HCT116 (cell line): ENCODE data around the gene TMEM178B. TPM values are rescaled to one million over a fixed set of nuclear protein-coding genes. Genes with fewer than 3 reads are reported as not detected.

Experiments
- ATAC-seq: fragments of 200-7000 bp; cut with Tn5 transposase; 2 replicates; pipeline ENCODE4 v1.9.1; 2020; ENCODE audit warnings: mild to moderate bottlenecking, moderate library complexity
- BruUV-seq: library from RNA; stranded (reverse); fragments of 400-500 nt; replicated peaks from 2 replicates; lab custom pipeline; 2021; lab: Mats Ljungman, UMichigan
- CTCF ChIA-PET: fragments of 300-600 bp; sonication (Branson Sonifier 250); formaldehyde crosslinking; loops from one replicate; lab custom pipeline; 2021; ENCODE audit warnings: antibody characterized with exemption; lab: Charles Lee
- POLR2A ChIA-PET: fragments of 300-600, 350-600 bp; sonication (Branson Sonifier 250); formaldehyde crosslinking; loops from one replicate; lab custom pipeline; 2021; ENCODE audit warnings: antibody characterized with exemption; lab: Charles Lee
- RAD21 ChIA-PET, 2 experiments: fragments of 300-600 bp; sonication (Branson Sonifier 250); formaldehyde crosslinking; loops; one replicate each; lab custom pipeline; 2023; ENCODE audit warnings: low total read pairs in 2 of 2; ENCODE audit not compliant: uncharacterized antibody in 2 of 2, unreplicated experiment in 2 of 2, low non-redundant PET in 1 of 2; lab: Charles Lee
- DNase-seq: peaks from one replicate; pipeline ENCODE4 v3.0.0-alpha.2; 2010; ENCODE audit warnings: low read depth, low spot score
- H2AFZ ChIP-seq: fragments of 200-600 bp; shearing (Covaris generic), sonication (generic); 2 replicates; pipeline ENCODE4 v1.6.1; 2017; ENCODE audit warnings: low read depth, mixed run types, mixed read lengths, antibody characterized with exemption, low read length; ENCODE audit not compliant: poor library complexity, severe bottlenecking
- H3K27ac ChIP-seq: 2 replicates; pipeline ENCODE4 v1.5.1; 2012; ENCODE audit warnings: low read depth, low read length
- H3K27me3 ChIP-seq: fragments of 200-600 bp; sonication (generic); 2 replicates; pipeline ENCODE4 v1.6.1; 2016; ENCODE audit warnings: mixed run types, low read length, mixed read lengths; ENCODE audit not compliant: insufficient read depth
- H3K36me3 ChIP-seq, 2 experiments: fragments of 200-500 bp in 1 of 2; fragments of 200-600 bp in 1 of 2; sonication (Bioruptor generic) in 1 of 2; sonication (generic) in 1 of 2; 2 replicates each; pipeline versions ENCODE4 v1.5.1 to v1.6.1; 2014 to 2016; ENCODE audit warnings: low read length in 2 of 2, inconsistent platforms in 1 of 2, mixed read lengths in 1 of 2, mixed run types in 1 of 2; ENCODE audit not compliant: insufficient read depth in 2 of 2, control insufficient read depth in 1 of 2
- H3K4me1 ChIP-seq, 2 experiments: fragments of 200-600 bp in 1 of 2; sonication (generic) in 1 of 2; 2 replicates each; pipeline versions ENCODE4 v1.5.1 to v1.6.1; 2012 to 2017; ENCODE audit warnings: low read length in 2 of 2, inconsistent platforms in 1 of 2, mild to moderate bottlenecking in 1 of 2, mixed read lengths in 1 of 2, mixed run types in 1 of 2, moderate library complexity in 1 of 2; ENCODE audit not compliant: insufficient read depth in 2 of 2, control insufficient read depth in 1 of 2
- H3K4me2 ChIP-seq: fragments of 200-600 bp; sonication (generic); 2 replicates; pipeline ENCODE4 v1.6.1; 2017; ENCODE audit warnings: mixed run types, low read length, mixed read lengths
- H3K4me3 ChIP-seq, 2 experiments: fragments of 200-600 bp in 1 of 2; sonication (generic) in 1 of 2; replicated peaks in 1 of 2; 2 replicates each; pipeline ENCODE4 v1.5.1; 2011 to 2016; ENCODE audit warnings: low read length in 2 of 2, control low read depth in 1 of 2, low read depth in 1 of 2, mild to moderate bottlenecking in 1 of 2, mixed read lengths in 1 of 2, mixed run types in 1 of 2
- H3K79me2 ChIP-seq: fragments of 200-600 bp; sonication (generic); 2 replicates; pipeline ENCODE4 v1.6.1; 2017; ENCODE audit warnings: mild to moderate bottlenecking, mixed run types, low read length, moderate library complexity, mixed read lengths; ENCODE audit not compliant: insufficient read depth
- H3K9ac ChIP-seq: fragments of 200-600 bp; sonication (generic); 2 replicates; pipeline ENCODE4 v1.6.1; 2016; ENCODE audit warnings: low read length, mixed read lengths
- H3K9me2 ChIP-seq: fragments of 200-600 bp; sonication (generic), shearing (Covaris generic); 2 replicates; pipeline ENCODE4 v1.6.1; 2017; ENCODE audit warnings: mixed run types, mild to moderate bottlenecking, moderate library complexity; ENCODE audit not compliant: insufficient read depth
- H3K9me3 ChIP-seq, 2 experiments: fragments of 200-500 bp in 1 of 2; fragments of 200-600 bp in 1 of 2; sonication (Bioruptor generic) in 1 of 2; sonication (generic) in 1 of 2; 2 replicates each; pipeline ENCODE4 v1.6.1; 2014 to 2017; ENCODE audit warnings: low read length in 2 of 2, mixed read lengths in 2 of 2, inconsistent platforms in 1 of 2, low read depth in 1 of 2, mild to moderate bottlenecking in 1 of 2, mixed run types in 1 of 2, moderate library complexity in 1 of 2; ENCODE audit not compliant: control insufficient read depth in 1 of 2, insufficient read depth in 1 of 2
- H4K20me1 ChIP-seq: fragments of 200-600 bp; sonication (generic), shearing (Covaris generic); 2 replicates; pipeline ENCODE4 v1.6.1; 2017; ENCODE audit warnings: mixed run types, mild to moderate bottlenecking, moderate library complexity; ENCODE audit not compliant: insufficient read depth
- CTCF ChIP-seq, 3 experiments: fragments of 200-600 bp in 1 of 3; sonication (generic) in 1 of 3; IDR thresholded peaks in 2 of 3; conservative IDR thresholded peaks in 1 of 3; 2 replicates each; pipeline ENCODE4 v1.5.1; 2012 to 2017; ENCODE audit warnings: low read depth in 2 of 3, low read length in 2 of 3, antibody characterized with exemption in 1 of 3, borderline replicate concordance in 1 of 3, control low read depth in 1 of 3, mild to moderate bottlenecking in 1 of 3, mixed read lengths in 1 of 3, mixed run types in 1 of 3, moderate library complexity in 1 of 3; ENCODE audit not compliant: insufficient read depth in 1 of 3
- EZH2 ChIP-seq: fragments of 200-600 bp; sonication (generic); IDR thresholded peaks from 2 replicates; pipeline ENCODE4 v1.6.1; 2017; ENCODE audit warnings: antibody characterized with exemption, mixed run types
- FOSL1 ChIP-seq: IDR thresholded peaks from 2 replicates; pipeline ENCODE4 v1.6.1; 2012; ENCODE audit warnings: low read depth
- JUND ChIP-seq: IDR thresholded peaks from 2 replicates; pipeline ENCODE4 v1.6.1; 2012
- POLR2A ChIP-seq: IDR thresholded peaks from 2 replicates; pipeline ENCODE4 v1.7.0; 2011; ENCODE audit warnings: borderline replicate concordance; ENCODE audit not compliant: insufficient read depth, insufficient read length; ENCODE audit errors: extremely low read depth
- POLR2AphosphoS5 ChIP-seq: IDR thresholded peaks from 2 replicates; pipeline ENCODE4 v1.6.1; 2011; ENCODE audit warnings: mild to moderate bottlenecking, low read depth, low read length, moderate library complexity
- REST ChIP-seq: IDR thresholded peaks from 2 replicates; pipeline ENCODE4 v1.6.1; 2012; ENCODE audit warnings: low read depth
- SIN3A ChIP-seq: IDR thresholded peaks from 2 replicates; pipeline ENCODE4 v1.6.1; 2012; ENCODE audit warnings: low read depth
- SP1 ChIP-seq: IDR thresholded peaks from 2 replicates; pipeline ENCODE4 v1.6.1; 2012; ENCODE audit warnings: low read depth
- SRF ChIP-seq: IDR thresholded peaks from 2 replicates; pipeline ENCODE4 v1.6.1; 2012; ENCODE audit warnings: low read depth
- ZBTB33 ChIP-seq: IDR thresholded peaks from 2 replicates; pipeline ENCODE4 v1.6.1; 2011; ENCODE audit warnings: mild to moderate bottlenecking, low read length, moderate library complexity; ENCODE audit not compliant: insufficient replicate concordance; ENCODE audit errors: extremely low read depth
- ZFX ChIP-seq: fragments of 450-650 bp; IDR thresholded peaks from 2 replicates; pipeline ENCODE4 v1.6.1; 2017
- ZNF274 ChIP-seq: fragments of 200-500 bp; sonication (Bioruptor generic); IDR thresholded peaks from 2 replicates; pipeline ENCODE4 v1.6.1; 2014; ENCODE audit warnings: mild to moderate bottlenecking, low read depth, low read length, inconsistent platforms
- intact Hi-C: fragments of 100-400 bp; cut with micrococcal nuclease; formaldehyde crosslinking; loops from 2 replicates; pipeline ENCODE4 v1.10.0; 2022
- total RNA-seq: library from RNA; stranded (reverse); gene quantifications from one replicate; pipeline ENCODE4 v1.2.1, GENCODE V29; 2021; ENCODE audit not compliant: unreplicated experiment

The TMEM178B gene
- total RNA-seq, 1 experiment from 2014 or later: 0.02 TPM

- Histone ChIP-seq H3K79me2 (no peaks in the 10 kb centered on the region), H2AFZ (no peak overlapping the region), H3K27ac (no peak overlapping the region), H3K4me3 (no peak overlapping the region), H3K9ac (no peak overlapping the region), H3K36me3 (no peaks in the 10 kb centered on the region), H3K4me1 (no peaks in the 10 kb centered on the region), H3K4me2 (no peak overlapping the region), H4K20me1 (no peaks in the 10 kb centered on the region), H3K9me3 (no peaks in the 10 kb centered on the region), H3K9me2 (no peaks in the 10 kb centered on the region), H3K27me3 (peaks cover 26% of the 10 kb centered on the region)
- RAD21 ChIA-PET: no interaction called here
- DNase-seq (no peak), ATAC-seq (no peak)
- TF ChIP-seq ZNF274 (no peak), FOSL1 (no peak), POLR2AphosphoS5 (no peak), ZFX (no peak), SRF (no peak), CTCF (IDR thresholded peaks at IDR 0.05 in 2 of 3, conservative IDR thresholded peaks at IDR 0.05 in 1 of 3; ENCODE audit: borderline replicate concordance in 1 of 3, insufficient read depth in 1 of 3, low read depth in 2 of 3, low read length in 2 of 3) (no peak), REST (no peak), POLR2A (no peak), SIN3A (no peak), ZBTB33 (no peak), SP1 (no peak), JUND (no peak), EZH2 (no peak)
- intact Hi-C loops: no loop called here
- CTCF ChIA-PET: no interaction called here
- POLR2A ChIA-PET: no interaction called here
- no TSS peak for BruUV-seq
Observed at GRCh38 chr7:141525973-141526514, 452.2 kb downstream of the TMEM178B start.
